Panc1 (cell line): ENCODE measurements around the gene ZSCAN21. TPM values are rescaled to one million over a fixed set of nuclear protein-coding genes. Genes with fewer than 3 reads are reported as not detected.

Source experiments
- ATAC-seq: fragments of 200-7000 bp; cut with Tn5 transposase; 2 replicates; pipeline ENCODE4 v1.9.1; 2020; ENCODE audit warnings: mild to moderate bottlenecking, moderate library complexity
- BruUV-seq: library from RNA; stranded (reverse); fragments of 400-500 nt; replicated peaks from 2 replicates; lab custom pipeline; 2021; lab: Mats Ljungman, UMichigan
- CTCF ChIA-PET: fragments of 300-600 bp; sonication (Branson Sonifier 250); formaldehyde crosslinking; loops from one replicate; lab custom pipeline; 2022; ENCODE audit warnings: antibody characterized with exemption; lab: Charles Lee
- POLR2A ChIA-PET: fragments of 300-600 bp; sonication (Branson Sonifier 250); formaldehyde crosslinking; loops from one replicate; lab custom pipeline; 2022; ENCODE audit warnings: antibody characterized with exemption; lab: Charles Lee
- DNase-seq: peaks from one replicate; pipeline ENCODE4 v3.0.0-alpha.2; 2010; ENCODE audit warnings: low read depth, low spot score
- H3K27ac ChIP-seq: 2 replicates; pipeline ENCODE4 v1.5.1; 2011; ENCODE audit warnings: mild to moderate bottlenecking, low read length, inconsistent platforms
- H3K27me3 ChIP-seq: fragments of 200-500 bp; sonication (Bioruptor generic); 2 replicates; pipeline ENCODE4 v1.6.0; 2014; ENCODE audit warnings: low read length, inconsistent platforms; ENCODE audit not compliant: control insufficient read depth, insufficient read depth
- H3K36me3 ChIP-seq: fragments of 200-500 bp; sonication (Bioruptor generic); 2 replicates; pipeline ENCODE4 v1.5.1; 2014; ENCODE audit warnings: inconsistent platforms, mild to moderate bottlenecking, low read length, moderate library complexity; ENCODE audit not compliant: control insufficient read depth, insufficient read depth
- H3K4me1 ChIP-seq: 2 replicates; pipeline ENCODE4 v1.5.1; 2011; ENCODE audit warnings: inconsistent platforms, mild to moderate bottlenecking, low read length, moderate library complexity; ENCODE audit not compliant: control insufficient read depth, insufficient read depth
- H3K4me3 ChIP-seq, 2 experiments: 2 replicates each; pipeline ENCODE4 v1.5.1; 2011 to 2012; ENCODE audit warnings: low read depth in 2 of 2, low read length in 2 of 2, mild to moderate bottlenecking in 2 of 2, inconsistent platforms in 1 of 2, moderate library complexity in 1 of 2
- H3K9me3 ChIP-seq: fragments of 200-500 bp; sonication (Bioruptor generic); 2 replicates; pipeline ENCODE4 v1.5.1; 2014; ENCODE audit warnings: low read depth, mild to moderate bottlenecking, inconsistent platforms, low read length, moderate library complexity; ENCODE audit not compliant: control insufficient read depth, insufficient read depth
- CTCF ChIP-seq: fragments of 450-650 bp; IDR thresholded peaks from 2 replicates; pipeline ENCODE4 v1.5.1; 2017; ENCODE audit warnings: mild to moderate bottlenecking
- POLR2AphosphoS5 ChIP-seq: IDR thresholded peaks from 2 replicates; pipeline ENCODE4 v1.6.1; 2012; ENCODE audit warnings: mild to moderate bottlenecking, low read depth, low read length, moderate library complexity
- REST ChIP-seq, 2 experiments: IDR thresholded peaks; 2 replicates each; pipeline ENCODE4 v1.6.1; 2011 to 2012; ENCODE audit warnings: low read depth in 2 of 2, control low read depth in 1 of 2, low read length in 1 of 2, mild to moderate bottlenecking in 1 of 2, moderate library complexity in 1 of 2; ENCODE audit not compliant: insufficient read depth in 1 of 2
- SIN3A ChIP-seq: IDR thresholded peaks from 2 replicates; pipeline ENCODE4 v1.6.1; 2012; ENCODE audit warnings: low read depth, mild to moderate bottlenecking, low read length, moderate library complexity, borderline replicate concordance; ENCODE audit not compliant: insufficient read depth
- TCF7L2 ChIP-seq: IDR thresholded peaks from 2 replicates; pipeline ENCODE4 v1.6.1; 2011; ENCODE audit warnings: mild to moderate bottlenecking, low read depth, low read length, inconsistent platforms
- in situ Hi-C: cut with HindIII; loops from 2 replicates; pipeline ENCODE4 v1.10.0; 2016; ENCODE audit warnings: low sequenced_read_pairs, low pct_unique_long_range_greater_than_20kb
- intact Hi-C: fragments of 100-400 bp; cut with micrococcal nuclease; formaldehyde crosslinking; loops from one replicate; pipeline ENCODE4 v1.10.0; 2022; ENCODE audit not compliant: unreplicated experiment
- total RNA-seq: library from RNA; stranded (reverse); gene quantifications from one replicate; pipeline ENCODE4 v1.2.1, GENCODE V29; 2021; ENCODE audit not compliant: unreplicated experiment

The ZSCAN21 gene
- total RNA-seq, 1 experiment from 2014 or later: 13.4 TPM

DNA sequence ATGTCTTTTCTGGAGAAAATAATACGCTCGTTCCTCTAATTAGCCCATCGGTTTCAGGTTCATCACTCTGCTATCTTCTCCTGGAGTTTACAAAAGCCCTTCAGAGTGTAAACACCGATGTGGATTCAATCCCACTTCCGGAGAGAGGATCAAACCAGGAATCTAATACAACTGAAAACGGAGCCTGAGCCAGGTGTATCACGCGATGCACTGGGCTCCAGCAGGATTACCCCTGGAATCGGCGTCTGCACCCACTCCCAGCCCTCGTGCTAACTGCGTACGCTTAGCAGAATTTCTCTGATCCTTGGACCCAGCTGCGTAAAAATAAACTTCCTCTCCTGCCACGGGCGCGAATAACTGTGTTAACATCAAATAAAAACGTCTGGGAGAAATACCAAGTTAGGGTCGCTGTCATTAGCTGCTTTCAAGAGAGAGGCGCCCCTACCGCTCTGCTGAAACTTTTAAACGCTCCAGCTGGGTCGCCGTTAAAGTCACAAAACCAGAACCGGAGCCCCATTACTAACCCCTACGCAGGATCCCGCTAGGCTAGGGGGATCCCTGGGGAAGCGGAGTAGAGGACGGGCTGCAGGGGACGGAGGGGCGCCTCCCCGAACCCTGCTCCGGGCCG lies 31.4 kb downstream of the ZSCAN21 start:
- peak overlapping the region; percentile 91 for H3K27ac ChIP-seq
- POLR2A ChIA-PET: interaction anchor here (0.7 kb wide), 1 partner anchor 11 kb away, joined by 5 read pairs; no protein-coding TSS in a partner anchor
- in situ Hi-C loops: no loop called here
- H3K9me3 ChIP-seq: peaks cover 10% of the 10 kb centered on the region; the same call in 1 of the 2 replicates
- ATAC-seq (peak; percentile 6), DNase-seq (no peak)
- H3K4me1 ChIP-seq: peaks cover 9% of the 10 kb centered on the region
- intact Hi-C loops: loop anchor here (10.0 kb wide), 1 partner anchor 86 kb away; no protein-coding TSS in a partner anchor
- peak overlapping the region; percentile 76 to 99 for H3K4me3 ChIP-seq
- no peak for TF ChIP-seq TCF7L2
- TF ChIP-seq SIN3A: no peak
- TF ChIP-seq POLR2AphosphoS5: no peak
- TF ChIP-seq REST (IDR thresholded peaks at IDR 0.05; ENCODE audit: insufficient read depth in 1 of 2, low read depth in 2 of 2, low read length in 1 of 2): no peak
- no peak for TF ChIP-seq CTCF
- peaks cover 12% of the 10 kb centered on the region for H3K36me3 ChIP-seq
- TSS peak; percentile 83 for BruUV-seq
- CTCF ChIA-PET: no interaction called here
- H3K27me3 ChIP-seq: no peaks in the 10 kb centered on the region

GRCh38 chr7:100081535-100082102 lies 32.0 kb downstream of the ZSCAN21 start, which contains the start of gene ZNF3:
TSS of gene ZNF3 (minus strand) at chr7:100081723. CDS start at chr7:100077357, 4,366 bp downstream.
- H3K9me3 ChIP-seq: peaks cover 7% of the 10 kb centered on the region; the same call in 1 of the 2 replicates
- BruUV-seq: no TSS peak
- peak; percentile 100 for DNase-seq

More at GRCh38 chr7:100081535-100082102, 32.0 kb downstream of the ZSCAN21 start, which contains the start of gene ZNF3:
- TF ChIP-seq SIN3A (peak; percentile 85), TCF7L2 (peak; percentile 60), REST (IDR thresholded peaks at IDR 0.05; ENCODE audit: insufficient read depth in 1 of 2, low read depth in 2 of 2, low read length in 1 of 2) (no peak; a peak in 1 of 4 replicates), CTCF (peak; percentile 98), POLR2AphosphoS5 (peak; percentile 86)
- H3K27ac ChIP-seq: peak within 1 kb of the TSS; percentile 91
- peaks cover 12% of the 10 kb centered on the region for H3K36me3 ChIP-seq
- peak within 1 kb of the TSS; percentile 76 to 99 for H3K4me3 ChIP-seq
- peak; percentile 97 for ATAC-seq
- in situ Hi-C loops: no loop called here
- H3K27me3 ChIP-seq: no peaks in the 10 kb centered on the region
- H3K4me1 ChIP-seq: peaks cover 9% of the 10 kb centered on the region
- intact Hi-C loops: loop anchor here (10.0 kb wide), 1 partner anchor 87 kb away; no protein-coding TSS in a partner anchor
- POLR2A ChIA-PET: no interaction called here
- CTCF ChIA-PET: no interaction called here
